ENCODE measurements around the gene L3MBTL4.

L3MBTL4 gene

DNA sequence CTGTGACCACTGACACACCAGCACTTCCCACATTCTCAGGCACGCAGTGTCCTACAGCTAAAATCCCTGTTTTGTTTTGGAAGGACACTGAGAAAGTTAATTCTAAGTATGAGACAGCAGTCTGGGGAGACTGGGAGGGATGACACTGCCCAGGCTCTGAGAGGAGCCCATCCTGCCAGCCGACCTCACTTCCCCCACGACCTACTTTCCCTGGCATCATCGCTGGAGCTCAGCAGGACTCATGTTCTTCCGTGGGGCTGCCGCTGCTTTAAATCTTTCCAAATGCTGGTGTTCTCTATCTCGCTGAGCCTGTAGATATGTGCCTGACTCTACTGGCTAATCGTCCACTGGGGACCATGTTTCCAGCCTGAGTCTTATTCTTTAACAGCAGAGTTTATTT is 450.6 kb downstream of the L3MBTL4 start:
- no peak for DNase-seq
- H3K36me3 Mint-ChIP-seq (ENCODE audit: low read depth) = no peaks in the 10 kb centered on the region
- no peak overlapping the region for H3K4me3 Mint-ChIP-seq
- TF ChIP-seq, protein P1, sequence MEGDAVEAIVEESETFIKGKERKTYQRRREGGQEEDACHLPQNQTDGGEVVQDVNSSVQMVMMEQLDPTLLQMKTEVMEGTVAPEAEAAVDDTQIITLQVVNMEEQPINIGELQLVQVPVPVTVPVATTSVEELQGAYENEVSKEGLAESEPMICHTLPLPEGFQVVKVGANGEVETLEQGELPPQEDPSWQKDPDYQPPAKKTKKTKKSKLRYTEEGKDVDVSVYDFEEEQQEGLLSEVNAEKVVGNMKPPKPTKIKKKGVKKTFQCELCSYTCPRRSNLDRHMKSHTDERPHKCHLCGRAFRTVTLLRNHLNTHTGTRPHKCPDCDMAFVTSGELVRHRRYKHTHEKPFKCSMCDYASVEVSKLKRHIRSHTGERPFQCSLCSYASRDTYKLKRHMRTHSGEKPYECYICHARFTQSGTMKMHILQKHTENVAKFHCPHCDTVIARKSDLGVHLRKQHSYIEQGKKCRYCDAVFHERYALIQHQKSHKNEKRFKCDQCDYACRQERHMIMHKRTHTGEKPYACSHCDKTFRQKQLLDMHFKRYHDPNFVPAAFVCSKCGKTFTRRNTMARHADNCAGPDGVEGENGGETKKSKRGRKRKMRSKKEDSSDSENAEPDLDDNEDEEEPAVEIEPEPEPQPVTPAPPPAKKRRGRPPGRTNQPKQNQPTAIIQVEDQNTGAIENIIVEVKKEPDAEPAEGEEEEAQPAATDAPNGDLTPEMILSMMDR (IDR thresholded peaks at IDR 0.05) = no peak
- H3K9me3 Mint-ChIP-seq = no peaks in the 10 kb centered on the region
- H3K27me3 Mint-ChIP-seq (ENCODE audit: low read depth, poor library complexity) = peaks cover 9% of the 10 kb centered on the region
- peaks cover 37% of the 10 kb centered on the region for H3K4me1 Mint-ChIP-seq
- H3K27ac Mint-ChIP-seq = no peak overlapping the region

DNA sequence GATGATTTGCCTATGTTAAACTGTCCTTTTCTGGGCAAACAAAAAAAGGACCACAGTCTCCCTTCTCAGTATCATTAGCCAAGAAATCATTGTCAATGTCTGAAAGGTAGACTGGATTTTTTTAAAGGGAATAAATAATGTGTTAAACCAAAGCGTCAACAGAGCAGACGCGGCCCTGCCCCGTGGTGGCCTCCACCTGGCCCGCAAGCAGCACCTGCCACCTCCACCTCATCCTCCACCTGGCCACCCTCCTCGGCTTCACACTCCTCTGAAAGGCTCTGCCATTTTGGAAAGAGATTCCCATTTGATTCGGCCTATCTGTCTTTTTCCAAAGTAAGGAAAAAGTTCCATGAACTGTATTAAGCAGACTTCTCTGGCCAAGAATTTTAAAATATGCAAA is 451.4 kb downstream of the L3MBTL4 start:
- Mint-ChIP-seq H3K4me3 (no peak overlapping the region), H3K36me3 (ENCODE audit: low read depth) (no peaks in the 10 kb centered on the region), H3K27ac (no peak overlapping the region), H3K4me1 (peaks cover 37% of the 10 kb centered on the region), H3K27me3 (ENCODE audit: low read depth, poor library complexity) (peaks cover 9% of the 10 kb centered on the region), H3K9me3 (no peaks in the 10 kb centered on the region)
- no peak for DNase-seq
- TF ChIP-seq, protein P1 (IDR thresholded peaks at IDR 0.05) = no peak

DNA sequence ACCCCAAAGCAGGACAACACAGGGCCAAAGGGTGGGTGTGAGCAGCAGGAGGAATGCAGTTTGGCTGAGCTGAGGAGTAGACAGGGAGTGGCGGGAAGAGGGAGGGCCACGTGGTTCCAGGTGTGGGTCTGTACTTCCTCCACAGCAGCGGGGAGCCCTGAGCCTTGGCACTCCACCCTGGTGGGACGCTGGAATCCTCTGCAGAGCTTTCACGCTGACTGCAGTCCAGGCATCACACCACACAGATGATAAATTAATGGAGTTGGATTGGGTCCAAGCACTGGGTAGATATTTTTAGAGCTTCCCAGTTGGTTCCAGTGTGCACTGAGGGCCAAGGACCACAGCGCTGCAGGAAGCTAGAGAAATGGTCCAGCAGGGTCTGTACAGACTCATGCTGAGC is 452.3 kb downstream of the L3MBTL4 start:
- H3K9me3 Mint-ChIP-seq = no peaks in the 10 kb centered on the region
- TF ChIP-seq, protein P1 (IDR thresholded peaks at IDR 0.05) = no peak
- H3K27me3 Mint-ChIP-seq (ENCODE audit: low read depth, poor library complexity) = peaks cover 9% of the 10 kb centered on the region
- no peaks in the 10 kb centered on the region for H3K36me3 Mint-ChIP-seq (ENCODE audit: low read depth)
- H3K4me1 Mint-ChIP-seq = peaks cover 37% of the 10 kb centered on the region
- no peak overlapping the region for H3K27ac Mint-ChIP-seq
- DNase-seq = no peak
- H3K4me3 Mint-ChIP-seq = no peak overlapping the region

DNA sequence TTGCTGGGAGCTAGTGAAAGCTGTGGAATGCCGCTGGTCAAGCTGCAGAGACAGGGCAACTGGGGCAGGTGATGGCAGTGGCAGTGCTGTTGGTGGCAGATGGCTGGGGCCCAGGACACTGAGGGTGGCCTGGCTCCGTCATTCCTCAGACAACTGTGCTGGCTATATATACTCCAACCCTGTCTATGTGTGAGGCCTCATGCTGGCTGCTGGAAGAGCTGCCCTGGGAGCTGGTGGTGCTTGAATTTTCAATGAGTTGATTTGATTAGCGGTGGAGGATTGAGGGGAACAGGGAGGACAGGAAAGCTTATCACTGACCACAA is 452.9 kb downstream of the L3MBTL4 start:
- Mint-ChIP-seq H3K27ac (no peak overlapping the region), H3K27me3 (ENCODE audit: low read depth, poor library complexity) (peaks cover 6% of the 10 kb centered on the region), H3K4me3 (no peak overlapping the region), H3K36me3 (ENCODE audit: low read depth) (no peaks in the 10 kb centered on the region), H3K9me3 (no peaks in the 10 kb centered on the region), H3K4me1 (peaks cover 37% of the 10 kb centered on the region)
- TF ChIP-seq, protein P1 (IDR thresholded peaks at IDR 0.05) = no peak
- no peak for DNase-seq

DNA sequence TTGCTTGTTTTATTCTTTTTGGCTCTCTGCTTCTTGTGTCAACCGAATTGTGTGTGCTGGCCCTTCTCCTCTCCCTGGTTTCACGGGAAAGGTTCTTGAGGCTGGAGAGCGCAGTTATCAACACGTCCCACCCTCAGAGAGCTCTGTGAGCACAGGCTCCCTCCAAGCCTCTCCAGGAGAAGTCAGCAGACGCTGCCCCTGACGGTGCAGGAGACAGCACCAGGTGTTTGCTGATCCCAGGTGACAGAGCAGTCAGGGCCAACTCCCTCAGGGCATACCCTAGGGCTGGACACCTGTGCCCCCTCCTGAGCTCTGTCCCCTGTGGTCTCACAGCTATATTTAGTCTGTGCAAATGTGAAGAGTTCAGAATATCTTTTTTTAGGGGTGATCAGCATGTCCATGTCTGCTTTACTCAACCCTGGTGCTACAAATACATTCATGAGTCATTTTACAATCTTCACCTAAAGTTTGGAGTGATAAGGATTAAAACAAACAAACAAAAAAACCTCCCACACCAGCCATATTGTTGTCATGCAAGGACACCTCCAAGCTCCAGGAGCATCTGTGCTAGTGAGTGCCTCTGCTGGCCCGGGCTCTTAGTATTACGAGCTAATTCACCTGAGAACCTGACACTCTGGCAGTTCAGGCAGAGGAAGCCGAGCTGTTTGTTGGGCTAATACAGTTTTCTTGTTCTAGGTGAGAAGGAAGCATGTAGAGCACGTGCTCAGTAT is 453.4 kb downstream of the L3MBTL4 start:
- H3K36me3 Mint-ChIP-seq (ENCODE audit: low read depth) = no peaks in the 10 kb centered on the region
- no peak for DNase-seq
- peaks cover 5% of the 10 kb centered on the region for H3K27me3 Mint-ChIP-seq (ENCODE audit: low read depth, poor library complexity)
- peaks cover 40% of the 10 kb centered on the region for H3K4me1 Mint-ChIP-seq
- TF ChIP-seq, protein P1 (IDR thresholded peaks at IDR 0.05) = no peak
- H3K27ac Mint-ChIP-seq = no peak overlapping the region
- H3K4me3 Mint-ChIP-seq = no peak overlapping the region
- no peaks in the 10 kb centered on the region for H3K9me3 Mint-ChIP-seq

DNA sequence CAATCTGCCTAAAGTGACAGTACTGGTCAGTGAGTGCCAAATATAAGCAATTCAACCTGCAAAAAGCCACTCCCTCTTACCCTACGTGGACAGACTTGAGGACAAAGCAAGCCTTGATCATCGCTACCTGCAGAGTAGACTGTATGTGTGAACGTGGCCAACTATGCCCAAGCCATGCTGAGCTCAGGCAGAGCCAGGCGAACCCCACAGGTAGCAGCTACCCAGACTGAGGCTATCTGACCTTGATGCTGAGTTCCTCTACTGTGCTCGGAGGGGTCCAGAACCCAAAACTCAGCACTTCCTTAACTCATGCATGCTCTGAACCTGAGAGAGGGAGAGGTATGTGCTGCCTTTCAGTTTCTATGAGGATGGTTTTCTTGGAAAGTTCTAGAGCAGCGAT is 455.9 kb downstream of the L3MBTL4 start:
- no peaks in the 10 kb centered on the region for H3K36me3 Mint-ChIP-seq (ENCODE audit: low read depth)
- peaks cover 31% of the 10 kb centered on the region for H3K4me1 Mint-ChIP-seq
- TF ChIP-seq, protein P1 (IDR thresholded peaks at IDR 0.05) = no peak
- no peaks in the 10 kb centered on the region for H3K9me3 Mint-ChIP-seq
- DNase-seq = no peak
- H3K4me3 Mint-ChIP-seq = no peak overlapping the region
- H3K27me3 Mint-ChIP-seq (ENCODE audit: low read depth, poor library complexity) = peaks cover 5% of the 10 kb centered on the region
- H3K27ac Mint-ChIP-seq = no peak overlapping the region
